NB4 (cell line): ENCODE data around the gene CYP19A1.

Source experiments
- DNase-seq: peaks from one replicate; pipeline ENCODE4 v3.0.0; 2010; ENCODE audit warnings: low read depth
- H3K4me3 ChIP-seq: one replicate; pipeline ENCODE4 v1.5.1; 2011; ENCODE audit warnings: mild to moderate bottlenecking, low read depth, low read length, moderate library complexity
- CTCF ChIP-seq: IDR thresholded peaks from one replicate; pipeline ENCODE4 v1.5.1; 2012; ENCODE audit warnings: low read depth, low read length
- MAX ChIP-seq: IDR thresholded peaks from 2 replicates; pipeline ENCODE4 v1.6.1; 2011; ENCODE audit warnings: low read depth, low read length
- MYC ChIP-seq: IDR thresholded peaks from 2 replicates; pipeline ENCODE4 v1.6.1; 2011; ENCODE audit warnings: low read depth, low read length
- POLR2A ChIP-seq: IDR thresholded peaks from 2 replicates; pipeline ENCODE4 v1.6.1; 2011; ENCODE audit warnings: mild to moderate bottlenecking; ENCODE audit not compliant: insufficient read length; ENCODE audit errors: extremely low read depth

The CYP19A1 gene

GRCh38 chr15:51170882-51171633 lies 167.3 kb downstream of the CYP19A1 start:
- no peak overlapping the region for H3K4me3 ChIP-seq
- TF ChIP-seq CTCF: no peak
- TF ChIP-seq MAX: no peak
- no peak for TF ChIP-seq POLR2A
- no peak for TF ChIP-seq MYC
- no peak for DNase-seq

GRCh38 chr15:51168700-51169099 lies 169.7 kb downstream of the CYP19A1 start:
- no peak for TF ChIP-seq CTCF
- no peak for DNase-seq
- H3K4me3 ChIP-seq: no peak overlapping the region

GRCh38 chr15:51163843-51164242 lies 174.6 kb downstream of the CYP19A1 start:
- DNase-seq: peak; percentile 45
- TF ChIP-seq CTCF (peak; percentile 18), MYC (no peak)
- no peak overlapping the region for H3K4me3 ChIP-seq

GRCh38 chr15:51162865-51163762 lies 175.3 kb downstream of the CYP19A1 start:
- H3K4me3 ChIP-seq: peak overlapping the region; percentile 32
- TF ChIP-seq CTCF: peak; percentile 88
- TF ChIP-seq MAX: peak; percentile 55; the same call in 1 of the 2 replicates
- TF ChIP-seq POLR2A: no peak
- DNase-seq: peak; percentile 73

GRCh38 chr15:51161491-51162220 lies 176.7 kb downstream of the CYP19A1 start:
- DNase-seq: no peak
- no peak for TF ChIP-seq MAX
- TF ChIP-seq CTCF: no peak
- no peak for TF ChIP-seq MYC
- TF ChIP-seq POLR2A: no peak
- no peak overlapping the region for H3K4me3 ChIP-seq
